ENCODE results near the gene ITGA7. TPM values are rescaled to one million over a fixed set of nuclear protein-coding genes. Genes with fewer than 3 reads are reported as not detected.

ITGA7 gene
- total and polyA plus RNA-seq, 3 donors from 2014 or later: 26.4 to 43.3 (median 30.6) TPM

DNA sequence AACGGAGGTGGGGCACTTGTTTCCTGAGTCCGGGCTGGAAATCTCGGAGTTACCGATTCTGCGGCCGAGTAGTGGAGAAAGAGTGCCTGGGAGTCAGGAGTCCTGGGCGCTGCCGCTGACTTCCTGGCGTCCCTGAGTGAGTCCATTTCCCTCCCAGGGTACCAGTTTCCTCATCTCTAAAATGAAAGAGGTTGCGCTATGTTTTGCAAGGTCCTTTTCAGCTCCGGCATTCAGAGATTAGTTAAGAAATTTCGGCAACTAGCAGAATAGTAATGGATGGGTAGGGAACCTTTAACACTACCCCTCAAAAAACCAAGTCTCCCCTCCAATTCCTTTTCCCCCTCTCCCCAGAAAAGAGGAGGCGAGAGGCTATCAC lies 8.9 kb upstream of the ITGA7 start:
- peak overlapping the region; percentile 85 to 95 for H3K4me3 ChIP-seq
- no peaks in the 10 kb centered on the region for H3K36me3 ChIP-seq (ENCODE audit: low read depth, missing control alignments)
- peak overlapping the region; percentile 90 to 96 for H3K27ac ChIP-seq
- DNase-seq: no peak
- 3% methylated on average over 13 of the region's 13 CpGs for WGBS, 2 donors
- TF ChIP-seq POLR2A (IDR thresholded peaks at IDR 0.05): no peak
- no peak for TF ChIP-seq CTCF (IDR thresholded peaks at IDR 0.05)
- no peaks in the 10 kb centered on the region for H3K27me3 ChIP-seq
- no peaks in the 10 kb centered on the region for H3K9me3 ChIP-seq
- H3K4me1 ChIP-seq: peaks cover 69% of the 10 kb centered on the region
- intact Hi-C loops (cut with DNase I; ENCODE audit: low total_unique reads): no loop called here

- peaks cover 66% of the 10 kb centered on the region for H3K4me1 ChIP-seq
- H3K4me3 ChIP-seq: peak within 1 kb of the TSS; percentile 85 to 95
- intact Hi-C loops (cut with DNase I; ENCODE audit: low total_unique reads): no loop called here
- H3K27me3 ChIP-seq: no peaks in the 10 kb centered on the region
- 1% methylated on average over 22 to 42 of the region's 42 CpGs for WGBS, 2 donors
- DNase-seq: peak; percentile 95
- TF ChIP-seq CTCF (IDR thresholded peaks at IDR 0.05) (peak in 1 of 3 experiments; percentile 34), POLR2A (IDR thresholded peaks at IDR 0.05) (no peak)
- peak within 1 kb of the TSS; percentile 90 to 96 for H3K27ac ChIP-seq
- H3K36me3 ChIP-seq (ENCODE audit: low read depth, missing control alignments): no peaks in the 10 kb centered on the region
- no peaks in the 10 kb centered on the region for H3K9me3 ChIP-seq
These were observed 8.3 kb upstream of the ITGA7 start, which contains the start of gene BLOC1S1 for GRCh38 chr12:55715833-55716581. Gene BLOC1S1 (plus strand): TSS chr12:55716046. CDS start chr12:55716052, 6 bp downstream.

DNA sequence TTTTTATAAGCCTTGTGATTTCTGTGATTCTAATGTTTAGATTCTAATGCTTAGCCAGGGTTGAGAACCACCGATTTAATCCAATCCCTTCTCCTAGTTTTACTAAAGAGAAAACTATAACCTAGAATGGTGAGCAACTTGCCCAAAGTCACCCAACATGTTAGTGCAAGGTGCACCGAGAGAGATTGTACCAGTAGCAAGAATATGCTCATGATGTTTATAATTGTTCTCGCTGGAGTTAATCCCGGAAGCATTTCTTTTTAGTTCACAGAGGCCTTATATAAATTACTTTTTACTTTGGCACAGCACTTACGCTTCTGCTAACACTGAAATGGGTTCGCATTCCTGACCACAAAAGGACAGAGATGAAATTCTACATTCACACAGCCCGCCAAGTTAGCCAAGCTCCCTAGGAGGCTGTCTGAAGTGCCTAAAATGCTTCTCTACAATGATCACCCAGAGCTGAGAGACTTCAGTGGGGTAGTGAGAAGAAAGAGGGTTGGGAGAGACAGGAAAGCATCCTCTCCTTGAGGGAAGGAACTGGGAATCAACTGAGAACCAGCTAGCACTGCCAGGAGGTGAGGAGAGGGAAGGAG lies 7.6 kb upstream of the ITGA7 start:
- H3K4me1 ChIP-seq: peaks cover 60% of the 10 kb centered on the region
- no peaks in the 10 kb centered on the region for H3K36me3 ChIP-seq (ENCODE audit: low read depth, missing control alignments)
- 48 to 52% methylated on average over 7 of the region's 7 CpGs for WGBS, 2 donors
- DNase-seq: no peak
- intact Hi-C loops (cut with DNase I; ENCODE audit: low total_unique reads): no loop called here
- peak overlapping the region; percentile 85 to 95 for H3K4me3 ChIP-seq
- no peaks in the 10 kb centered on the region for H3K27me3 ChIP-seq
- no peaks in the 10 kb centered on the region for H3K9me3 ChIP-seq
- peak overlapping the region; percentile 90 to 96 for H3K27ac ChIP-seq
- no peak for TF ChIP-seq CTCF (IDR thresholded peaks at IDR 0.05)

DNA sequence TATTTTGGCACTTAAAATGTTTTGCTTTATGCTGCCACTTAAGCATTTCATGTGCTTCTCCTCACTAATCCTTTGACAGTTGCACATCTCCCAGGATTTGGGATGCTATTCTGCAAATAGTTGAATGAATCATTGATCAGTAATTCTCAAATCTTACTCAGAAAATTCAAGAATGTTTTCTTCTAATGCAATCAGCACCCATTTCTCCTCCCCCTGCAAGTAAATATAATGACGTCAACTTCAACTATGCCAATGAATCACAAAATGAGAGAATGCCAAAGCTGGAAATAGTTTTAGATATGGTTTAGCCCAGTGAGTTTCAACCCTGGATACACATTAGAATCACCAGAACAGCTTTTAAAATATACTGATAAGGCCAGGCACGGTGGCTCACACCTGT lies 6.0 kb upstream of the ITGA7 start:
- no peak overlapping the region for H3K4me3 ChIP-seq
- no peaks in the 10 kb centered on the region for H3K27me3 ChIP-seq
- H3K9me3 ChIP-seq: no peaks in the 10 kb centered on the region
- 67 to 69% methylated on average over 2 of the region's 2 CpGs for WGBS, 2 donors
- no peaks in the 10 kb centered on the region for H3K36me3 ChIP-seq (ENCODE audit: low read depth, missing control alignments)
- no peak for DNase-seq
- intact Hi-C loops (cut with DNase I; ENCODE audit: low total_unique reads): no loop called here
- H3K4me1 ChIP-seq: peaks cover 47% of the 10 kb centered on the region
- H3K27ac ChIP-seq: no peak overlapping the region
- TF ChIP-seq POLR2A (IDR thresholded peaks at IDR 0.05) (no peak), CTCF (IDR thresholded peaks at IDR 0.05) (no peak)
